ENCODE results near the gene RASSF1. TPM values are rescaled to one million over a fixed set of nuclear protein-coding genes. Genes with fewer than 3 reads are reported as not detected.

The RASSF1 gene
- total RNA-seq, 2 donors from 2014 or later, result 26.7 to 30.0 TPM

DNA sequence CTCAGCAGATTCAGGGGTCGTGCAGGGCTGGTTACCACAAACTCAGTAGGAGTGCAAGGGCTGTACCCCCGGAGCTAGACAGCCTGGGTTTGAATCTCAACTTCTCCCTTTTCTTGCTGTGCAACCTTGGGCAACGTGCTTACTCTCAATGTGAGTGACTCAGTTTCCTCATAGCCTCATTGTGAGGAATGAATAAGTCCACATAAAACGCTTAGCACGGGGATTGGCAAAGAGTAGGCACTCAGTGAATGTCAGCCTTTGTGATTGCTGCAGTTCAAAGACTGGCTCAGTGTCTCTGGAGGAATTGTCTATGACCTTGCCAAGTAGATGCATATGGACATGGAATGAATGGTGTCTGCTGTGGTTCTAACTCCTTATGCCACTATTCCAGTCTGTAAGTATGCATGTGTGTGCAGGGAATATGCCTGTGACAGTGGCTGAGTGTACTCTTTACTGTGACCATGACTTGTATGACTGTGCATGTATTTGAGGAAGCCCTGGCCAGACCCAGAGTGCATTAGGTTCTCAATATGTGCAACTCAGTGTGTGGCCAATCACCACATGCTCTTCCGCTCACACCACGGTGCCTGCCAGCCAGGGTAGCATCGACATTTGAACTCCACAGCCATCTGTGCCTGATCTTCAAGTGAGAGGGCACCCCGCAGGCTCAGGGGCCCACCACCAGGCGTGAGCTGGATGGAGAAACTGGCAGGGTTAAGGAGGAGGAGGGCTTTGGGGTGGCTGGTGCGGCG, 40.5 kb downstream of the RASSF1 start:
- H3K9me3 ChIP-seq, result no peaks in the 10 kb centered on the region
- intact Hi-C loops (cut with DNase I), result no loop called here
- peak overlapping the region; percentile 65 to 91 (median 85) for H3K27ac ChIP-seq
- TF ChIP-seq, protein P1, sequence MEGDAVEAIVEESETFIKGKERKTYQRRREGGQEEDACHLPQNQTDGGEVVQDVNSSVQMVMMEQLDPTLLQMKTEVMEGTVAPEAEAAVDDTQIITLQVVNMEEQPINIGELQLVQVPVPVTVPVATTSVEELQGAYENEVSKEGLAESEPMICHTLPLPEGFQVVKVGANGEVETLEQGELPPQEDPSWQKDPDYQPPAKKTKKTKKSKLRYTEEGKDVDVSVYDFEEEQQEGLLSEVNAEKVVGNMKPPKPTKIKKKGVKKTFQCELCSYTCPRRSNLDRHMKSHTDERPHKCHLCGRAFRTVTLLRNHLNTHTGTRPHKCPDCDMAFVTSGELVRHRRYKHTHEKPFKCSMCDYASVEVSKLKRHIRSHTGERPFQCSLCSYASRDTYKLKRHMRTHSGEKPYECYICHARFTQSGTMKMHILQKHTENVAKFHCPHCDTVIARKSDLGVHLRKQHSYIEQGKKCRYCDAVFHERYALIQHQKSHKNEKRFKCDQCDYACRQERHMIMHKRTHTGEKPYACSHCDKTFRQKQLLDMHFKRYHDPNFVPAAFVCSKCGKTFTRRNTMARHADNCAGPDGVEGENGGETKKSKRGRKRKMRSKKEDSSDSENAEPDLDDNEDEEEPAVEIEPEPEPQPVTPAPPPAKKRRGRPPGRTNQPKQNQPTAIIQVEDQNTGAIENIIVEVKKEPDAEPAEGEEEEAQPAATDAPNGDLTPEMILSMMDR (IDR thresholded peaks at IDR 0.05), result no peak
- ATAC-seq (no peak), DNase-seq (peak in 2 of 4 donors; percentile 38 to 60)
- WGBS, 2 donors, result 29 to 46% methylated on average over 7 to 12 of the region's 12 CpGs
- peaks cover 58% of the 10 kb centered on the region for H3K4me1 ChIP-seq
- H3K36me3 ChIP-seq (replicated peaks in 1 of 2; ENCODE audit: insufficient read depth in 1 of 2, low read depth in 2 of 2), result no peaks in the 10 kb centered on the region
- H3K27me3 ChIP-seq, result no peaks in the 10 kb centered on the region
- no peak overlapping the region for H3K4me3 ChIP-seq

DNA sequence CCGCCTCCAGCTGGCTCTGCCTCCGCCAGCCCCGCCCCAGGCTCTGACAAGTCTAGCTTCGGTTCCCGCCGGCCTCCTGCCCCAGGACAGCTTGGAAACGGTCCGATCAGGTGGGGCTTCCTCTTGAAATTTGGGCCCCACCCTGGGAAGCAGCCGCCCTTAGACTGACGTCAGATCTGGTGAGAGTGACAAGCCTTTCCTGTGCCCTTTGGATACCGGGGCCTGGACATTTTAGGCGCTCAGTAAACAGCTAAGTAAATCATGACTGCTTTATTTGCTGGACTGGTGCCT, 41.1 kb downstream of the RASSF1 start:
- TF ChIP-seq, protein P1 (IDR thresholded peaks at IDR 0.05), result no peak
- no peak for TF ChIP-seq POLR2A (IDR thresholded peaks at IDR 0.05)
- ATAC-seq (no peak), DNase-seq (no peak)
- Histone ChIP-seq H3K27me3 (no peaks in the 10 kb centered on the region), H3K36me3 (replicated peaks in 1 of 2; ENCODE audit: insufficient read depth in 1 of 2, low read depth in 2 of 2) (no peaks in the 10 kb centered on the region), H3K9me3 (no peaks in the 10 kb centered on the region), H3K4me3 (no peak overlapping the region), H3K4me1 (peaks cover 58% of the 10 kb centered on the region), H3K27ac (peak overlapping the region; percentile 65 to 91 (median 85))
- WGBS, 2 donors, result 0% methylated on average over 2 to 12 of the region's 12 CpGs
- intact Hi-C loops (cut with DNase I), result no loop called here

DNA sequence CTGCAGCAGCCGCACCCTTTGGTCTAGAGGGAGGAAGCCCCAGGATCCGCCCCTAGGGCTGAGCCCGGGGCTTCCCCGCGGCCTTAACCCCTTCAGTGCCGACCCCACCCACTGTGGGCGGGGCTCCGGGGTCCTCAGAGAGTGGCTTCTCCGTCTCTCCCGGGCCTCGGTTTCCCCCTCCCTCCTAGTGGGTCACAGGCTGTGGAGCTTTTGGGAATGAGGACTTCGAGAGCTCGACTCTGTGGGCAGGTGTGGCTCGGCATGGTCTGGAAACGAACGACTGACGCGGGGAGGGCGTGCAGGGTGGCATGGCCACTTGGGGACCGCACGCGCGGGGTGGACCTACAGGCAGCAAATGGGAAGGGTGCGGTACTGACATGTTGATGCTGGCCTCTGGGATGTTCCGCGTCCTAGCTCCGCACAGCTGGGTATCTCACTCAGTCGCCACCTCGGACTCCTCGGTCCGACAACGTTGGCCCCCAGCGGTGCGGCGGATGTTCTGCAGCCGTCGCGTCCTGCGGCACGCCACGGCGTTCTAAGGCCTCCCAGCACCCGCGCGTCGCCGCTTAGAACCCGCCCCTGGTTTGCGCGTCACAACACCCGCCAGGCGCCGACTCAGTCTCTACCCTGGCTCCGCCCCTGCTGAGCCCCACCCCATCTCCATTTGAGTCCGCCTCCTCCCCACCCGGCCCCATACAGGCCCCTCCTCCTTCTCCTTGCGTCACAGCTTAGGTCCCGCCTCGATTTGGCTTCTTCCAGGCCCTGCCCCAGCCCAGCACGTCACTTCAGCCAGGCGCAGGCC, 41.6 kb downstream of the RASSF1 start, which contains the start of the genes HYAL3 and NAA80:
TSS of gene HYAL3 (minus strand) at position 570 of the 802 bp plus-strand sequence. CDS start 3,803 bp downstream, outside the sequence.
TSS of gene NAA80 (minus strand) at position 570 of the 802 bp plus-strand sequence. CDS start 1,942 bp downstream, outside the sequence.
- peak; percentile 88 for ATAC-seq
- H3K9me3 ChIP-seq, result no peaks in the 10 kb centered on the region
- intact Hi-C loops (cut with DNase I), result no loop called here
- H3K27ac ChIP-seq, result peak within 1 kb of the TSS; percentile 77 to 91 (median 85)
- 0 to 3% methylated on average over 13 to 61 of the region's 61 CpGs for WGBS, 2 donors
- no peaks in the 10 kb centered on the region for H3K27me3 ChIP-seq
- TF ChIP-seq, protein P1 (IDR thresholded peaks at IDR 0.05), result peak in 6 of 7 experiments; percentile 24 to 71 (median 58)
- TF ChIP-seq POLR2A (IDR thresholded peaks at IDR 0.05), result peak; percentile 92 to 96 (median 96)
- DNase-seq, result peak; percentile 99 to 100 (median 100)
- H3K4me3 ChIP-seq, result peak within 1 kb of the TSS; percentile 11 to 24
- no peaks in the 10 kb centered on the region for H3K36me3 ChIP-seq (replicated peaks in 1 of 2; ENCODE audit: insufficient read depth in 1 of 2, low read depth in 2 of 2)
- peaks cover 58% of the 10 kb centered on the region for H3K4me1 ChIP-seq

DNA sequence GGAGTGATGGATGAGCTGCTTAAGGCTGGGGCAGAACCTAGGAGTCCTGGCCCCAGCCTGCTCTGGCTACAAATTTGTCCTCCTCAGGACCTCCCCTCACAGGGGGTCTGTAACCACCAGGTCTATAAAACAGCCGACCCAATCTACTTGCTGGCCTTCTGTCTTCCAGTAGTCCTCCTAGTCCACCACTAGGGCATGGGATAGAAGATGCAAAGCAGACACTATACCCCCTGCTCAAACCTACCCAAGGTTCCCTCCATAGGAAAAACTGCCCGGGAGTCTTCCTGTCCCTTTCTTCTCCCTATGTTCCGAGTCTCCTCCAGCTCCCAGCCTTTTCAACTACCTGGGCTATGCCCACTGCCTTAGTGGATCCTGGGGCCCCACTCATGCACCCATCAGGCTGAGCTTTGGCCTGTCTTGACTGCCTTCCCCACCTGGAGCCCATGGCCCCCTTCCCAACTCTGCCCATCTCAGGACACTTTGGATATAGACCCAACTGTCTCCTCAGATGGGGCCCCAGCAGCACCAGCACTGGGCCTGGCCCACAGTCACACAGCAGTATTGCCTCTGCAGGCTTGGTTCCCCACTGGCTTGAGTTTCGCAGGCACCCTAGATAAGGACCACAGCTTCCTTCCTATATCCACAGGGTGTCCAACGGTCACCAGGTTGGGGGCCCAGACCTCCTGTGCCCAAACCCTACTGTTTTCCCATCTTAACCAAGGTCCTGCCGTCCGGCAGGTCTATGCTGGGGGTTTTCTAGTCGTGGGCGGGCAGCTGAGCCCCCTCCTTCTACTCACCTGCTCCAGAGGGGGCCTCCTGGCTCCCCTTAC, 42.5 kb downstream of the RASSF1 start:
- 42 to 59% methylated on average over 9 of the region's 9 CpGs for WGBS, 2 donors
- DNase-seq, result peak in 1 of 4 donors; percentile 17
- TF ChIP-seq, protein P1 (IDR thresholded peaks at IDR 0.05), result no peak
- TF ChIP-seq POLR2A (IDR thresholded peaks at IDR 0.05), result no peak
- intact Hi-C loops (cut with DNase I), result no loop called here
- Histone ChIP-seq H3K4me1 (peaks cover 56% of the 10 kb centered on the region), H3K4me3 (no peak overlapping the region), H3K27me3 (no peaks in the 10 kb centered on the region), H3K36me3 (replicated peaks in 1 of 2; ENCODE audit: insufficient read depth in 1 of 2, low read depth in 2 of 2) (no peaks in the 10 kb centered on the region), H3K27ac (peak overlapping the region; percentile 77 to 91 (median 81)), H3K9me3 (no peaks in the 10 kb centered on the region)
- ATAC-seq, result no peak

Measured in body of pancreas (tissue), 4 donors.